Heart right ventricle (tissue), 16 donors: Measurements from ENCODE around the gene SMYD4. TPM values are rescaled to one million over a fixed set of nuclear protein-coding genes. Genes with fewer than 3 reads are reported as not detected.

ENCODE experiments used
- ATAC-seq, 8 donors: fragments of 200-7000 bp; cut with Tn5 transposase; one replicate each; pipeline ENCODE4 v1.9.1; 2020; ENCODE audit warnings: mild to moderate bottlenecking in 8 of 8, moderate library complexity in 8 of 8, moderate number of reproducible peaks in 1 of 8
- DNase-seq, 2 donors: peaks; one replicate each; pipeline ENCODE4 v3.0.0-alpha.2; 2020
- H3K27ac ChIP-seq, 10 donors: fragments of 200-600 bp; sonication (generic) in 2 of 10; one replicate each; pipeline versions ENCODE4 v1.5.0 to v1.8.0; 2020 to 2022; ENCODE audit warnings: mild to moderate bottlenecking in 3 of 10
- H3K27me3 ChIP-seq, 7 donors: fragments of 200-600 bp; one replicate each; pipeline ENCODE4 v1.8.0; 2021 to 2022; ENCODE audit warnings: mild to moderate bottlenecking in 2 of 7
- H3K36me3 ChIP-seq, 9 donors: fragments of 200-600 bp; sonication (generic) in 1 of 9; one replicate each; pipeline versions ENCODE4 v1.5.0 to v1.8.0; 2020 to 2022; ENCODE audit warnings: mild to moderate bottlenecking in 2 of 9
- H3K4me1 ChIP-seq, 9 donors: fragments of 200-600 bp; sonication (generic) in 1 of 9; one replicate each; pipeline versions ENCODE4 v1.5.0 to v1.8.0; 2020 to 2022; ENCODE audit warnings: mild to moderate bottlenecking in 4 of 9
- H3K4me3 ChIP-seq, 10 donors: fragments of 200-600 bp; sonication (generic) in 2 of 10; one replicate each; pipeline versions ENCODE4 v1.5.0 to v1.8.0; 2020 to 2022; ENCODE audit warnings: mild to moderate bottlenecking in 7 of 10, moderate library complexity in 2 of 10
- H3K9me3 ChIP-seq, 11 donors: fragments of 200-600 bp in 10 of 11; sonication (generic) in 2 of 11; one replicate each; pipeline versions ENCODE4 v1.5.0 to v1.8.0; 2013 to 2022; ENCODE audit warnings: mild to moderate bottlenecking in 2 of 11, control low read depth in 1 of 11, moderate library complexity in 1 of 11
- WGBS, 2 donors: extraction: QIAGEN DNeasy Blood & Tissue Kit; methylation state at CpG; one replicate each; pipeline ENCODE4 v1.1.7; 2013; ENCODE audit warnings: inconsistent platforms in 1 of 2; 5-methylcytosine and 5-hydroxymethylcytosine counted together
- intact Hi-C, 10 donors: fragments of 100-400 bp; cut with DNase I; formaldehyde crosslinking; loops; one replicate each; pipeline versions ENCODE4 v1.11.1 to v1.14.2; 2022
- long read RNA-seq, 3 donors: library from polyadenylated mRNA; unstranded; transcript quantifications; one replicate each; pipeline ENCODE4 v2.0.0, GENCODE V29; 2020 to 2021
- polyA plus RNA-seq, 2 donors: library from polyadenylated mRNA; stranded (reverse); fragments of 200-250 nt; gene quantifications; one replicate each; pipeline ENCODE4 v1.2.3, GENCODE V29; 2013
- total RNA-seq, 10 donors: library from RNA; stranded (reverse); fragmentation: NEBNext Ultra II Directional in 3 of 10; extraction: Animal tissue kit (Norgen Biotek cat#: 25700) in 3 of 10; gene quantifications; one replicate each; pipeline versions ENCODE4 v1.2.1 to v1.2.4, GENCODE V29; 2021 to 2023
- TF ChIP-seq, protein P1 (sequence below), 9 donors: fragments of 200-600 bp; sonication (generic) in 2 of 9; IDR thresholded peaks; one replicate each; pipeline versions ENCODE4 v1.5.0 to v1.8.0; 2021 to 2022; ENCODE audit warnings: antibody characterized with exemption in 9 of 9, mild to moderate bottlenecking in 5 of 9, moderate library complexity in 1 of 9
- donor health status: Arrhythmogenic right ventricular cardiomyopathy.
- donor health status: ischemic (EF 13 %, LVEDD 7.1; RV severe dilation, severe dysfunction).
- donor health status: healthy with polysubstance abuse.
- donor health status: DM: no; HTN: yes; CAD: no.
- donor health status: DM: no; HTN: no; CAD: no.
- donor health status: ischemic (EF 25% LVEDD 6.9; RV normal size, moderate dysfunction).
- donor health status: ischemic (EF 25% LVEDD 5.7; RV mildly dilated, moderate dysfunction).
- donor health status: healthy.
- donor health status: DM: yes; HTN: yes; CAD: no.
- donor health status: Ischemic cardiomyopathy.
- donor health status: ischemic (EF 35%, LVEDD 5.7; RV mildly dilated, moderate dysfunction).
- donor health status: nonischemic (EF 11% LVEDD 7.7; RV severe dilation, severe dysfunction).
- donor health status: DM: yes; HTN: yes; CAD: no.
- donor health status: PGD.
- donor health status: ischemic (EF 29% LVEDD 5.4; RV normal size, mild dysfunction).
- donor health status: nonischemic (EF 23%, LVEDD 6.1; RV moderate dilation, normal function).

SMYD4 gene, protein sequence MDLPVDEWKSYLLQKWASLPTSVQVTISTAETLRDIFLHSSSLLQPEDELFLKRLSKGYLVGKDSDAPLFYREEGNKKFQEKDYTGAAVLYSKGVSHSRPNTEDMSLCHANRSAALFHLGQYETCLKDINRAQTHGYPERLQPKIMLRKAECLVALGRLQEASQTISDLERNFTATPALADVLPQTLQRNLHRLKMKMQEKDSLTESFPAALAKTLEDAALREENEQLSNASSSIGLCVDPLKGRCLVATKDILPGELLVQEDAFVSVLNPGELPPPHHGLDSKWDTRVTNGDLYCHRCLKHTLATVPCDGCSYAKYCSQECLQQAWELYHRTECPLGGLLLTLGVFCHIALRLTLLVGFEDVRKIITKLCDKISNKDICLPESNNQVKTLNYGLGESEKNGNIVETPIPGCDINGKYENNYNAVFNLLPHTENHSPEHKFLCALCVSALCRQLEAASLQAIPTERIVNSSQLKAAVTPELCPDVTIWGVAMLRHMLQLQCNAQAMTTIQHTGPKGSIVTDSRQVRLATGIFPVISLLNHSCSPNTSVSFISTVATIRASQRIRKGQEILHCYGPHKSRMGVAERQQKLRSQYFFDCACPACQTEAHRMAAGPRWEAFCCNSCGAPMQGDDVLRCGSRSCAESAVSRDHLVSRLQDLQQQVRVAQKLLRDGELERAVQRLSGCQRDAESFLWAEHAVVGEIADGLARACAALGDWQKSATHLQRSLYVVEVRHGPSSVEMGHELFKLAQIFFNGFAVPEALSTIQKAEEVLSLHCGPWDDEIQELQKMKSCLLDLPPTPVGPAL
- total RNA-seq (10 to 100 TPM in 4 of 10 donors, 1 to 10 TPM in 6; 7.2 to 13.5 (median 9.3) TPM), polyA plus RNA-seq (1 to 10 TPM; 4.6 to 6.9 TPM)
- long read RNA-seq, donor 1, full-length matches to known transcripts, result 5 of 8 reads
- long read RNA-seq, donor 1, partial matches to known transcripts, result 0 of 8 reads
- long read RNA-seq, donor 1, other reads (novel, unspliced or antisense), result 3 of 8 reads
- long read RNA-seq, donor 2, full-length matches to known transcripts, result 12 of 21 reads
- long read RNA-seq, donor 2, partial matches to known transcripts, result 7 of 21 reads
- long read RNA-seq, donor 2, other reads (novel, unspliced or antisense), result 2 of 21 reads
- long read RNA-seq, donor 3, full-length matches to known transcripts, result 12 of 17 reads
- long read RNA-seq, donor 3, partial matches to known transcripts, result 1 of 17 reads
- long read RNA-seq, donor 3, other reads (novel, unspliced or antisense), result 4 of 17 reads

DNA sequence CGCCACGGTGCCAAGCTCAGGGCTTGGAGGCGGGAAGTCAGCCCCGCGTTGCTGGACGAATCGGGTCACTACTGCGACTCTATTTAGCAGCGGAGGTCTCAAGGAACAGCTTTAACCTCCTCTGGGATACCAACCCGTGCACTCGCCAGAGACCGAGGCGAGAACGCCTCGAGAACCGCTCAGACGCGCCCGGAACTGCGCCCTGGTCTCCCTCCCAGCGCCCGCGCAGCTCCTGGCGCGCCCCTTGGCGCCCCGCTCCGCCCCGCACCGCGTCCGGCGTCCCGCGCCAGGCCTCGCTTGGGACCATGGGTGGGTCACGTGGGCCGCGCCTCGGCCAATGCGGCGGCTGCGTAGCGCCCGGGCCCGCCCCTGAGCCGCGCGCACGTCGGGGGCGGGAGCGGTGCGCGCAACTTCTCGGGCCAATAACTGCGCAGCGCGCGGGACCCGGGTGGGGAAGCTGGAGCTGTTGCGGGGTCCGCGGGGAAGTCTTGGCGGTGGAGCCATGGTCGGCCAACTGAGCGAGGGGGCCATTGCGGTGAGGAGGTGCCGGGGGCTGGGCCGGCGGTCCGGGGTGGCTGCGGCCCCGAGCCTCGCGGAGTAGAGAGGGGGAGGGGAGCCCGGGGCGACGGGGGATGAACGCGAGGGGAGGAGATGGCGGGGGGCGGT is at the start of gene SMYD4, which contains the start of gene RPA1:
Gene SMYD4 (minus strand): TSS at position 311 of the 666 bp plus-strand sequence. CDS start 1,908 bp downstream, outside the sequence.
Gene RPA1 (plus strand): TSS at position 414 of the 666 bp plus-strand sequence. CDS start 89 bp downstream, at position 503.
- WGBS, 2 donors, result 0 to 1% methylated on average over 69 to 83 of the region's 83 CpGs
- TF ChIP-seq, protein P1, sequence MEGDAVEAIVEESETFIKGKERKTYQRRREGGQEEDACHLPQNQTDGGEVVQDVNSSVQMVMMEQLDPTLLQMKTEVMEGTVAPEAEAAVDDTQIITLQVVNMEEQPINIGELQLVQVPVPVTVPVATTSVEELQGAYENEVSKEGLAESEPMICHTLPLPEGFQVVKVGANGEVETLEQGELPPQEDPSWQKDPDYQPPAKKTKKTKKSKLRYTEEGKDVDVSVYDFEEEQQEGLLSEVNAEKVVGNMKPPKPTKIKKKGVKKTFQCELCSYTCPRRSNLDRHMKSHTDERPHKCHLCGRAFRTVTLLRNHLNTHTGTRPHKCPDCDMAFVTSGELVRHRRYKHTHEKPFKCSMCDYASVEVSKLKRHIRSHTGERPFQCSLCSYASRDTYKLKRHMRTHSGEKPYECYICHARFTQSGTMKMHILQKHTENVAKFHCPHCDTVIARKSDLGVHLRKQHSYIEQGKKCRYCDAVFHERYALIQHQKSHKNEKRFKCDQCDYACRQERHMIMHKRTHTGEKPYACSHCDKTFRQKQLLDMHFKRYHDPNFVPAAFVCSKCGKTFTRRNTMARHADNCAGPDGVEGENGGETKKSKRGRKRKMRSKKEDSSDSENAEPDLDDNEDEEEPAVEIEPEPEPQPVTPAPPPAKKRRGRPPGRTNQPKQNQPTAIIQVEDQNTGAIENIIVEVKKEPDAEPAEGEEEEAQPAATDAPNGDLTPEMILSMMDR (IDR thresholded peaks at IDR 0.05), result no peak
- H3K27me3 ChIP-seq, result no peaks in the 10 kb centered on the region
- intact Hi-C loops, result loop anchor here in 1 of 10 donors (2.0 kb wide), 1 partner anchor 43 kb away; no protein-coding TSS in a partner anchor
- peaks cover 2 to 43% (median 18%) of the 10 kb centered on the region in 9 donors for H3K4me1 ChIP-seq
- H3K27ac ChIP-seq, result peak within 1 kb of the TSS; percentile 44 to 91 (median 88)
- H3K9me3 ChIP-seq, result no peaks in the 10 kb centered on the region
- DNase-seq, result peak; percentile 85 to 90
- peak; percentile 99 to 100 (median 100) for ATAC-seq
- H3K4me3 ChIP-seq, result peak within 1 kb of the TSS; percentile 50 to 97 (median 79)
- peaks cover 0 to 52% (median 12%) of the 10 kb centered on the region in 9 donors for H3K36me3 ChIP-seq

DNA sequence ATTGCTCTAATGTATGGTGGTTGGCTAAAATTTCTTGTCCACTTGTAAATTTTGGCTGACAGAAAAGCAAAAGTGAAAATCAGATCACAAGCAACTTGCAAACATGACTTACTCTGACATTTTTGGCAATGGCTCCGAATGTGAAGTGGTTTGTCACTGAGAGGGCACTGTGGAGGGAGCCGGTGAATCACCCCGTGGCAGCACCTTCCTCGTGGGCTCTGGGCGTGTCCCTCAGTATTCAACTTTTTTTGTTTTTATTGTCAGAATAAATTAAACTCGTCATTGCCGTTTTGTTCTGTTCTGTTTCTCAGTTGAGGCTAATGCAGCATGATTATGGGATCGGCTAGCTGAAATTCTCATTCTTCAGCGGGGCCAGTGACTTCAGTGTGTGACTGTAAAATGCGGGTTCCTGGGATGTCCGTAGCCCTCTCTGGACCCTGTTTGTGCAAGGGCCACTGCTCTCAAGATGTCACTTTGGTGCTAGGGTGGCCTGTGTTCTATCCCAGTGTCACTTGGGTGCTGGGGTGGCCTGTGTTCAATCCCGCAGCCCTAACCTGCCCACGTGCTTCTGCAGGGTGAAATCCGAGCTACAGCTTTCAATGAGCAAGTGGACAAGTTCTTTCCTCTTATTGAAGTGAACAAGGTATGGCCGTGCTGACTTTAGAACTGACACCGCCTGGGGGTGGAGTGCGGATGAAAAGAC is 48.9 kb upstream of the SMYD4 start:
- ATAC-seq, result peak in 5 of 8 donors; percentile 60 to 70 (median 66)
- Histone ChIP-seq H3K27ac (no peak overlapping the region), H3K4me1 (peaks cover 0 to 10% (median 0%) of the 10 kb centered on the region in 9 donors), H3K36me3 (peaks cover 0 to 99% (median 44%) of the 10 kb centered on the region in 9 donors), H3K27me3 (no peaks in the 10 kb centered on the region), H3K9me3 (no peaks in the 10 kb centered on the region), H3K4me3 (no peak overlapping the region)
- 75 to 82% methylated on average over 17 of the region's 17 CpGs for WGBS, 2 donors
- peak in 1 of 2 donors; percentile 41 for DNase-seq
- intact Hi-C loops, result no loop called here
- TF ChIP-seq, protein P1 (IDR thresholded peaks at IDR 0.05), result no peak

- intact Hi-C loops, result no loop called here
- Histone ChIP-seq H3K9me3 (no peaks in the 10 kb centered on the region), H3K4me3 (no peak overlapping the region), H3K4me1 (peaks cover 0 to 14% (median 0%) of the 10 kb centered on the region in 9 donors), H3K27ac (no peak overlapping the region), H3K36me3 (peaks cover 0 to 99% (median 44%) of the 10 kb centered on the region in 9 donors), H3K27me3 (no peaks in the 10 kb centered on the region)
- DNase-seq, result no peak
- ATAC-seq, result no peak
- 94 to 97% methylated on average over 4 of the region's 4 CpGs for WGBS, 2 donors
- TF ChIP-seq, protein P1 (IDR thresholded peaks at IDR 0.05), result no peak
These were observed 45.9 kb upstream of the SMYD4 start for GRCh38 chr17:1875597-1875996.
